Activated T-helper 2 cell treated with anti-CD3 and anti-CD28 coated beads, Interferon-gamma antibody, Interleukin-2, Interleukin-4, amounts not matched to agents 10 μg/mL and 5 μg/mL and 100 μg/mL, durations not matched to agents 14 hours and 24 hours and 36 hours (primary cell): ENCODE data around the gene CISD3. TPM values are rescaled to one million over a fixed set of nuclear protein-coding genes. Genes with fewer than 3 reads are reported as not detected.
"Not testable (repeated sequence)": the region's sequence is repeated elsewhere in the genome, so short reads cannot be mapped to it uniquely, and the experiment has no call there.

Experiments
- DNase-seq: peaks from one replicate; pipeline ENCODE4 v3.0.0; 2021; ENCODE audit warnings: low spot score
- H3K27ac Mint-ChIP-seq: one replicate; pipeline ENCODE4 v1.8.0; 2021; ENCODE audit warnings: mixed read lengths
- H3K27me3 Mint-ChIP-seq: one replicate; pipeline ENCODE4 v1.8.0; 2021; ENCODE audit warnings: low read depth, mixed read lengths
- H3K36me3 Mint-ChIP-seq: one replicate; pipeline ENCODE4 v1.8.0; 2021; ENCODE audit warnings: low read depth, mixed read lengths
- H3K4me1 Mint-ChIP-seq: one replicate; pipeline ENCODE4 v1.8.0; 2021; ENCODE audit warnings: low read depth, mixed read lengths
- H3K4me3 Mint-ChIP-seq: one replicate; pipeline ENCODE4 v1.8.0; 2021; ENCODE audit warnings: low read depth, mild to moderate bottlenecking, moderate library complexity, mixed read lengths
- H3K9me3 Mint-ChIP-seq: one replicate; pipeline ENCODE4 v1.8.0; 2021; ENCODE audit warnings: mixed read lengths
- intact Hi-C: fragments of 100-400 bp; cut with micrococcal nuclease; formaldehyde crosslinking; loops from one replicate; pipeline ENCODE4 v1.15.1; 2023
- total RNA-seq: library from RNA; stranded (reverse); gene quantifications from 2 replicates; pipeline ENCODE4 v1.2.3, GENCODE V29; 2022

Gene CISD3
- total RNA-seq, 1 donor from 2014 or later = 32.2 TPM

- H3K27ac Mint-ChIP-seq = no peak overlapping the region
- no peak for DNase-seq
Observed at GRCh38 chr17:38724337-38724988, 5.7 kb upstream of the CISD3 start.

GRCh38 chr17:38725066-38725465 lies 5.1 kb upstream of the CISD3 start:
- peaks cover 37% of the 10 kb centered on the region for H3K4me1 Mint-ChIP-seq
- intact Hi-C loops = loop anchor here (10.0 kb wide), 1 partner anchor 1320 kb away; the partner anchor contains the start of genes ACACA and TADA2A

More at GRCh38 chr17:38724337-38724988, 5.7 kb upstream of the CISD3 start:
- Mint-ChIP-seq H3K27me3 (no peaks in the 10 kb centered on the region), H3K36me3 (peaks cover 56% of the 10 kb centered on the region), H3K4me3 (no peak overlapping the region), H3K4me1 (peaks cover 37% of the 10 kb centered on the region), H3K9me3 (no peaks in the 10 kb centered on the region)
- intact Hi-C loops = loop anchor here (10.0 kb wide), 1 partner anchor 1320 kb away; the partner anchor contains the start of genes ACACA and TADA2A

GRCh38 chr17:38726145-38726544 lies 4.0 kb upstream of the CISD3 start:
- H3K9me3 Mint-ChIP-seq, H3K27me3 Mint-ChIP-seq, DNase-seq, H3K4me3 Mint-ChIP-seq: not testable (repeated sequence)
- H3K27ac Mint-ChIP-seq = peak overlapping the region; percentile 12
- H3K4me1 Mint-ChIP-seq = peaks cover 42% of the 10 kb centered on the region
- intact Hi-C loops = loop anchor here (10.0 kb wide), 1 partner anchor 1321 kb away; the partner anchor contains the start of genes ACACA and TADA2A
- peaks cover 44% of the 10 kb centered on the region for H3K36me3 Mint-ChIP-seq

More at GRCh38 chr17:38725066-38725465, 5.1 kb upstream of the CISD3 start:
- Mint-ChIP-seq H3K27ac (no peak overlapping the region), H3K27me3 (no peaks in the 10 kb centered on the region), H3K9me3 (no peaks in the 10 kb centered on the region), H3K36me3 (peaks cover 53% of the 10 kb centered on the region), H3K4me3 (no peak overlapping the region)
- no peak for DNase-seq

- peaks cover 47% of the 10 kb centered on the region for H3K36me3 Mint-ChIP-seq
- H3K4me1 Mint-ChIP-seq = peaks cover 52% of the 10 kb centered on the region
- intact Hi-C loops = loop anchor here (1.0 to 10.0 kb wide), 3 partner anchors 26 to 1323 kb away; partner anchors contain the start of genes ACACA and TADA2A
- peak overlapping the region; percentile 97 for H3K27ac Mint-ChIP-seq
- H3K4me3 Mint-ChIP-seq = peak overlapping the region; percentile 78
- no peaks in the 10 kb centered on the region for H3K27me3 Mint-ChIP-seq
- H3K9me3 Mint-ChIP-seq = no peaks in the 10 kb centered on the region
- peak; percentile 39 for DNase-seq
Observed at GRCh38 chr17:38727736-38728135, 2.4 kb upstream of the CISD3 start.

- peak; percentile 68 for DNase-seq
- intact Hi-C loops = loop anchor here (1.0 to 10.0 kb wide), 3 partner anchors 27 to 1324 kb away; partner anchors contain the start of genes ACACA and TADA2A
- no peaks in the 10 kb centered on the region for H3K27me3 Mint-ChIP-seq
- peak overlapping the region; percentile 97 for H3K27ac Mint-ChIP-seq
- H3K9me3 Mint-ChIP-seq = no peaks in the 10 kb centered on the region
- H3K4me3 Mint-ChIP-seq = peak overlapping the region; percentile 78
- peaks cover 42% of the 10 kb centered on the region for H3K36me3 Mint-ChIP-seq
- H3K4me1 Mint-ChIP-seq = peaks cover 57% of the 10 kb centered on the region
Observed at GRCh38 chr17:38728290-38728831, 1.8 kb upstream of the CISD3 start.

GRCh38 chr17:38729368-38729885 lies 714 bp upstream of the CISD3 start:
- no peak for DNase-seq
- Mint-ChIP-seq H3K9me3 (no peaks in the 10 kb centered on the region), H3K36me3 (peaks cover 45% of the 10 kb centered on the region), H3K27me3 (no peaks in the 10 kb centered on the region), H3K4me1 (peaks cover 68% of the 10 kb centered on the region), H3K27ac (peak overlapping the region; percentile 50), H3K4me3 (peak overlapping the region; percentile 78)
- intact Hi-C loops = loop anchor here (10.0 kb wide), 1 partner anchor 1325 kb away; the partner anchor contains the start of genes ACACA and TADA2A

- no peaks in the 10 kb centered on the region for H3K9me3 Mint-ChIP-seq
- no peak for DNase-seq
- intact Hi-C loops = no loop called here
- H3K4me3 Mint-ChIP-seq = peak overlapping the region; percentile 89
- peak overlapping the region; percentile 86 for H3K27ac Mint-ChIP-seq
- H3K27me3 Mint-ChIP-seq = no peaks in the 10 kb centered on the region
- H3K36me3 Mint-ChIP-seq = peaks cover 41% of the 10 kb centered on the region
- peaks cover 69% of the 10 kb centered on the region for H3K4me1 Mint-ChIP-seq
Observed at GRCh38 chr17:38730526-38731379, 612 bp downstream of the CISD3 start.

- Mint-ChIP-seq H3K36me3 (peaks cover 37% of the 10 kb centered on the region), H3K4me3 (peak overlapping the region; percentile 40), H3K4me1 (peaks cover 64% of the 10 kb centered on the region), H3K9me3 (no peaks in the 10 kb centered on the region), H3K27ac (peak overlapping the region; percentile 64), H3K27me3 (no peaks in the 10 kb centered on the region)
- no peak for DNase-seq
- intact Hi-C loops = no loop called here
Observed at GRCh38 chr17:38731526-38732294, 1.6 kb downstream of the CISD3 start.

- H3K4me1 Mint-ChIP-seq = peaks cover 55% of the 10 kb centered on the region
- intact Hi-C loops = no loop called here
- H3K27ac Mint-ChIP-seq = peak overlapping the region; percentile 64
- no peaks in the 10 kb centered on the region for H3K9me3 Mint-ChIP-seq
- no peak for DNase-seq
- H3K27me3 Mint-ChIP-seq = no peaks in the 10 kb centered on the region
- H3K36me3 Mint-ChIP-seq = peaks cover 33% of the 10 kb centered on the region
- peak overlapping the region; percentile 40 for H3K4me3 Mint-ChIP-seq
Observed at GRCh38 chr17:38732376-38733281, 2.5 kb downstream of the CISD3 start.

GRCh38 chr17:38733282-38733981 lies 3.3 kb downstream of the CISD3 start:
- Mint-ChIP-seq H3K27me3 (no peaks in the 10 kb centered on the region), H3K36me3 (peaks cover 25% of the 10 kb centered on the region), H3K27ac (peak overlapping the region; percentile 50), H3K9me3 (no peaks in the 10 kb centered on the region), H3K4me3 (no peak overlapping the region), H3K4me1 (peaks cover 47% of the 10 kb centered on the region)
- intact Hi-C loops = no loop called here
- no peak for DNase-seq
